HEK293 (cell line): ENCODE measurements around the gene FOXF2.

Experiments used
- EGR2 ChIP-seq: fragments of 450-650 bp; formaldehyde crosslinking; IDR thresholded peaks from 2 replicates; pipeline ENCODE4 v1.5.1; 2016; ENCODE audit warnings: low read depth, missing biosample characterization, missing genetic modification characterization
- GLIS2 ChIP-seq: fragments of 450-650 bp; formaldehyde crosslinking; IDR thresholded peaks from 2 replicates; pipeline ENCODE4 v1.5.1; 2016; ENCODE audit warnings: missing biosample characterization, missing genetic modification characterization
- HOXD13 ChIP-seq: sonication (generic); formaldehyde crosslinking; IDR thresholded peaks from 2 replicates; pipeline ENCODE4 v1.8.0; 2022; ENCODE audit warnings: missing genetic modification reagents, borderline replicate concordance
- KLF1 ChIP-seq: fragments of 450-650 bp; formaldehyde crosslinking; IDR thresholded peaks from 2 replicates; pipeline ENCODE4 v1.5.1; 2016; ENCODE audit warnings: missing biosample characterization, missing genetic modification characterization
- OSR2 ChIP-seq: fragments of 450-650 bp; formaldehyde crosslinking; IDR thresholded peaks from 2 replicates; pipeline ENCODE4 v1.5.1; 2016; ENCODE audit warnings: missing biosample characterization, missing genetic modification characterization
- REPIN1 ChIP-seq: fragments of 450-650 bp; formaldehyde crosslinking; IDR thresholded peaks from 2 replicates; pipeline ENCODE4 v1.5.1; 2017; ENCODE audit warnings: missing biosample characterization, missing genetic modification characterization, low read depth
- ZBTB21 ChIP-seq: fragments of 450-650 bp; formaldehyde crosslinking; IDR thresholded peaks from 2 replicates; pipeline ENCODE4 v1.5.1; 2017; ENCODE audit warnings: missing biosample characterization, missing genetic modification characterization
- ZNF112 ChIP-seq: fragments of 450-650 bp; formaldehyde crosslinking; IDR thresholded peaks from 2 replicates; pipeline ENCODE4 v1.5.0; 2017; ENCODE audit warnings: missing biosample characterization, missing genetic modification characterization
- ZNF175 ChIP-seq: fragments of 450-650 bp; formaldehyde crosslinking; IDR thresholded peaks from 2 replicates; pipeline ENCODE4 v1.5.1; 2016; ENCODE audit warnings: missing biosample characterization, missing genetic modification characterization
- ZNF23 ChIP-seq: fragments of 450-650 bp; formaldehyde crosslinking; IDR thresholded peaks from 2 replicates; pipeline ENCODE4 v1.5.1; 2016; ENCODE audit warnings: missing biosample characterization, missing genetic modification characterization, borderline replicate concordance
- ZNF24 ChIP-seq: fragments of 450-650 bp; formaldehyde crosslinking; IDR thresholded peaks from 2 replicates; pipeline ENCODE4 v1.5.1; 2016; ENCODE audit warnings: missing biosample characterization, missing genetic modification characterization
- ZNF354C ChIP-seq: fragments of 450-650 bp; formaldehyde crosslinking; IDR thresholded peaks from 2 replicates; pipeline ENCODE4 v1.5.1; 2016; ENCODE audit warnings: missing biosample characterization, missing genetic modification characterization, low read depth, borderline replicate concordance
- ZNF48 ChIP-seq: fragments of 450-650 bp; formaldehyde crosslinking; IDR thresholded peaks from 2 replicates; pipeline ENCODE4 v1.5.1; 2016; ENCODE audit warnings: missing biosample characterization, missing genetic modification characterization
- ZNF555 ChIP-seq: fragments of 450-650 bp; formaldehyde crosslinking; conservative IDR thresholded peaks from 2 replicates; pipeline ENCODE4 v1.5.1; 2017; ENCODE audit warnings: missing biosample characterization, mild to moderate bottlenecking, missing genetic modification characterization, inconsistent platforms
- ZNF558 ChIP-seq: fragments of 450-650 bp; formaldehyde crosslinking; IDR thresholded peaks from 2 replicates; pipeline ENCODE4 v1.5.1; 2016; ENCODE audit warnings: missing biosample characterization, missing genetic modification characterization
- ZNF654 ChIP-seq: fragments of 450-650 bp; formaldehyde crosslinking; IDR thresholded peaks from 2 replicates; pipeline ENCODE4 v1.5.1; 2016; ENCODE audit warnings: low read depth, missing biosample characterization, missing genetic modification characterization
- ZNF658 ChIP-seq: fragments of 450-650 bp; formaldehyde crosslinking; IDR thresholded peaks from 2 replicates; pipeline ENCODE4; 2016; ENCODE audit warnings: missing biosample characterization, missing genetic modification characterization
- ZNF660 ChIP-seq: fragments of 450-650 bp; IDR thresholded peaks from 2 replicates; pipeline ENCODE4 v1.5.1; 2018; ENCODE audit warnings: missing biosample characterization, mild to moderate bottlenecking, missing genetic modification characterization
- ZNF76 ChIP-seq: fragments of 450-650 bp; formaldehyde crosslinking; IDR thresholded peaks from 2 replicates; pipeline ENCODE4; 2016; ENCODE audit warnings: low read depth, missing biosample characterization, missing genetic modification characterization, borderline replicate concordance
- ZNF776 ChIP-seq: fragments of 450-650 bp; formaldehyde crosslinking; IDR thresholded peaks from 2 replicates; pipeline ENCODE4 v1.5.0; 2017; ENCODE audit warnings: missing biosample characterization, missing genetic modification characterization, borderline replicate concordance
- ZNF837 ChIP-seq: fragments of 450-650 bp; formaldehyde crosslinking; IDR thresholded peaks from 2 replicates; pipeline ENCODE4 v1.5.1; 2016; ENCODE audit warnings: missing biosample characterization, missing genetic modification characterization
- ZSCAN16 ChIP-seq: fragments of 450-650 bp; formaldehyde crosslinking; IDR thresholded peaks from 2 replicates; pipeline ENCODE4 v1.5.1; 2016; ENCODE audit warnings: missing biosample characterization, missing genetic modification characterization
- TF ChIP-seq, protein P1 (sequence below): fragments of 450-650 bp; formaldehyde crosslinking; IDR thresholded peaks from 2 replicates; pipeline ENCODE4 v1.5.1; 2016; ENCODE audit warnings: missing biosample characterization, missing genetic modification characterization
- TF ChIP-seq, protein P2 (sequence below): fragments of 450-650 bp; formaldehyde crosslinking; IDR thresholded peaks from 2 replicates; pipeline ENCODE4 v1.5.1; 2016; ENCODE audit warnings: missing biosample characterization, missing genetic modification characterization
- TF ChIP-seq, protein P3 (sequence below): fragments of 450-650 bp; formaldehyde crosslinking; IDR thresholded peaks from 2 replicates; pipeline ENCODE4 v1.5.1; 2016; ENCODE audit warnings: missing biosample characterization, missing genetic modification characterization
- TF ChIP-seq, protein P4 (sequence below): fragments of 450-650 bp; formaldehyde crosslinking; IDR thresholded peaks from 2 replicates; pipeline ENCODE4 v1.5.1; 2016; ENCODE audit warnings: missing biosample characterization, missing genetic modification characterization, low read depth
- TF ChIP-seq, protein P5 (sequence below): fragments of 450-650 bp; formaldehyde crosslinking; IDR thresholded peaks from 2 replicates; pipeline ENCODE4 v1.5.1; 2016; ENCODE audit warnings: missing biosample characterization, missing genetic modification characterization
- TF ChIP-seq, protein P6 (sequence below): fragments of 450-650 bp; formaldehyde crosslinking; IDR thresholded peaks from 2 replicates; pipeline ENCODE4 v1.5.1; 2017; ENCODE audit warnings: missing biosample characterization, missing genetic modification characterization
- TF ChIP-seq, protein P7 (sequence below): fragments of 450-650 bp; formaldehyde crosslinking; IDR thresholded peaks from 2 replicates; pipeline ENCODE4 v1.5.1; 2016; ENCODE audit warnings: missing biosample characterization, missing genetic modification characterization

Gene FOXF2

DNA sequence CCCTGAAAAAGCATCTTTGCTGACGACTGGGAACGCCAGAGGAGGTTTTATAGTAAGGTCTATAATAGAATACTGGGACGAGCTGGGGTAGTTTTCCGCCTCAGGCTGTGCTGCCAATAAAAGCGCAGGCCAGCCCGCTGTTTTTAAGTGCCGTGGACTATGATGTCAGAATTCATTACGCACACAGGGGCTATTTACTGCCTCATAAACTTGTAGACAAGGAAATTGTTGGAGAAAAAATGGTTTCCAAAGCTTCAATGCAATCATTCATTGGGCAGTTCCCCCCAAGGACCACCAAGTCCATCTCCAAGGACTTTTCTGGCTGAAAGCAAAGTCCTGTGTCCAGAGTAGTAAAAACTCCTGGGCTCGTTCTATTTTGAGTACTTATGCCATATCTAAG is 20.4 kb upstream of the FOXF2 start (continued):
- TF ChIP-seq, protein P1, sequence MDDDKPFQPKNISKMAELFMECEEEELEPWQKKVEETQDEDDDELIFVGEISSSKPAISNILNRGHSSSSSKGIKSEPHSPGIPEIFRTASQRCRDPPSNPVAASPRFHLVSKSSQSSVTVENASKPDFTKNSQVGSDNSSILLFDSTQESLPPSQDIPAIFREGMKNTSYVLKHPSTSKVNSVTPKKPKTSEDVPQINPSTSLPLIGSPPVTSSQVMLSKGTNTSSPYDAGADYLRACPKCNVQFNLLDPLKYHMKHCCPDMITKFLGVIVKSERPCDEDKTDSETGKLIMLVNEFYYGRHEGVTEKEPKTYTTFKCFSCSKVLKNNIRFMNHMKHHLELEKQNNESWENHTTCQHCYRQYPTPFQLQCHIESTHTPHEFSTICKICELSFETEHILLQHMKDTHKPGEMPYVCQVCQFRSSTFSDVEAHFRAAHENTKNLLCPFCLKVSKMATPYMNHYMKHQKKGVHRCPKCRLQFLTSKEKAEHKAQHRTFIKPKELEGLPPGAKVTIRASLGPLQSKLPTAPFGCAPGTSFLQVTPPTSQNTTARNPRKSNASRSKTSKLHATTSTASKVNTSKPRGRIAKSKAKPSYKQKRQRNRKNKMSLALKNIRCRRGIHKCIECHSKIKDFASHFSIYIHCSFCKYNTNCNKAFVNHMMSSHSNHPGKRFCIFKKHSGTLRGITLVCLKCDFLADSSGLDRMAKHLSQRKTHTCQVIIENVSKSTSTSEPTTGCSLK (tag by site-specific recombination), result no peak
- TF ChIP-seq ZNF654 (tag by site-specific recombination), result no peak
- no peak for TF ChIP-seq ZNF76 (tag by site-specific recombination)
- TF ChIP-seq GLIS2 (tag by site-specific recombination), result no peak
- TF ChIP-seq REPIN1, result no peak
- TF ChIP-seq, protein P2, sequence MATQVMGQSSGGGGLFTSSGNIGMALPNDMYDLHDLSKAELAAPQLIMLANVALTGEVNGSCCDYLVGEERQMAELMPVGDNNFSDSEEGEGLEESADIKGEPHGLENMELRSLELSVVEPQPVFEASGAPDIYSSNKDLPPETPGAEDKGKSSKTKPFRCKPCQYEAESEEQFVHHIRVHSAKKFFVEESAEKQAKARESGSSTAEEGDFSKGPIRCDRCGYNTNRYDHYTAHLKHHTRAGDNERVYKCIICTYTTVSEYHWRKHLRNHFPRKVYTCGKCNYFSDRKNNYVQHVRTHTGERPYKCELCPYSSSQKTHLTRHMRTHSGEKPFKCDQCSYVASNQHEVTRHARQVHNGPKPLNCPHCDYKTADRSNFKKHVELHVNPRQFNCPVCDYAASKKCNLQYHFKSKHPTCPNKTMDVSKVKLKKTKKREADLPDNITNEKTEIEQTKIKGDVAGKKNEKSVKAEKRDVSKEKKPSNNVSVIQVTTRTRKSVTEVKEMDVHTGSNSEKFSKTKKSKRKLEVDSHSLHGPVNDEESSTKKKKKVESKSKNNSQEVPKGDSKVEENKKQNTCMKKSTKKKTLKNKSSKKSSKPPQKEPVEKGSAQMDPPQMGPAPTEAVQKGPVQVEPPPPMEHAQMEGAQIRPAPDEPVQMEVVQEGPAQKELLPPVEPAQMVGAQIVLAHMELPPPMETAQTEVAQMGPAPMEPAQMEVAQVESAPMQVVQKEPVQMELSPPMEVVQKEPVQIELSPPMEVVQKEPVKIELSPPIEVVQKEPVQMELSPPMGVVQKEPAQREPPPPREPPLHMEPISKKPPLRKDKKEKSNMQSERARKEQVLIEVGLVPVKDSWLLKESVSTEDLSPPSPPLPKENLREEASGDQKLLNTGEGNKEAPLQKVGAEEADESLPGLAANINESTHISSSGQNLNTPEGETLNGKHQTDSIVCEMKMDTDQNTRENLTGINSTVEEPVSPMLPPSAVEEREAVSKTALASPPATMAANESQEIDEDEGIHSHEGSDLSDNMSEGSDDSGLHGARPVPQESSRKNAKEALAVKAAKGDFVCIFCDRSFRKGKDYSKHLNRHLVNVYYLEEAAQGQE (tag by site-specific recombination), result no peak
- TF ChIP-seq EGR2 (tag by site-specific recombination), result no peak
- TF ChIP-seq, protein P3, sequence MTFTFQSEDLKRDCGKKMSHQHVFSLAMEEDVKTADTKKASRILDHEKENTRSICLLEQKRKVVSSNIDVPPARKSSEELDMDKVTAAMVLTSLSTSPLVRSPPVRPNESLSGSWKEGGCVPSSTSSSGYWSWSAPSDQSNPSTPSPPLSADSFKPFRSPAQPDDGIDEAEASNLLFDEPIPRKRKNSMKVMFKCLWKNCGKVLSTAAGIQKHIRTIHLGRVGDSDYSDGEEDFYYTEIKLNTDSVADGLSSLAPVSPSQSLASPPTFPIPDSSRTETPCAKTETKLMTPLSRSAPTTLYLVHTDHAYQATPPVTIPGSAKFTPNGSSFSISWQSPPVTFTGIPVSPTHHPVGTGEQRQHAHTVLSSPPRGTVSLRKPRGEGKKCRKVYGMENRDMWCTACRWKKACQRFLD (tag by site-specific recombination), result no peak
- TF ChIP-seq ZSCAN16 (tag by site-specific recombination), result no peak
- TF ChIP-seq ZNF23, result no peak
- no peak for TF ChIP-seq ZNF24
- TF ChIP-seq ZBTB21 (tag by site-specific recombination), result peak; percentile 93
- TF ChIP-seq, protein P4, sequence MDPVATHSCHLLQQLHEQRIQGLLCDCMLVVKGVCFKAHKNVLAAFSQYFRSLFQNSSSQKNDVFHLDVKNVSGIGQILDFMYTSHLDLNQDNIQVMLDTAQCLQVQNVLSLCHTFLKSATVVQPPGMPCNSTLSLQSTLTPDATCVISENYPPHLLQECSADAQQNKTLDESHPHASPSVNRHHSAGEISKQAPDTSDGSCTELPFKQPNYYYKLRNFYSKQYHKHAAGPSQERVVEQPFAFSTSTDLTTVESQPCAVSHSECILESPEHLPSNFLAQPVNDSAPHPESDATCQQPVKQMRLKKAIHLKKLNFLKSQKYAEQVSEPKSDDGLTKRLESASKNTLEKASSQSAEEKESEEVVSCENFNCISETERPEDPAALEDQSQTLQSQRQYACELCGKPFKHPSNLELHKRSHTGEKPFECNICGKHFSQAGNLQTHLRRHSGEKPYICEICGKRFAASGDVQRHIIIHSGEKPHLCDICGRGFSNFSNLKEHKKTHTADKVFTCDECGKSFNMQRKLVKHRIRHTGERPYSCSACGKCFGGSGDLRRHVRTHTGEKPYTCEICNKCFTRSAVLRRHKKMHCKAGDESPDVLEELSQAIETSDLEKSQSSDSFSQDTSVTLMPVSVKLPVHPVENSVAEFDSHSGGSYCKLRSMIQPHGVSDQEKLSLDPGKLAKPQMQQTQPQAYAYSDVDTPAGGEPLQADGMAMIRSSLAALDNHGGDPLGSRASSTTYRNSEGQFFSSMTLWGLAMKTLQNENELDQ (tag by site-specific recombination), result no peak
- peak; percentile 52; the same call in 1 of the 2 replicates for TF ChIP-seq OSR2 (tag by site-specific recombination)
- no peak for TF ChIP-seq HOXD13
- no peak for TF ChIP-seq ZNF354C
- TF ChIP-seq KLF1 (tag by site-specific recombination), result no peak
- TF ChIP-seq ZNF555, result no peak
- no peak for TF ChIP-seq ZNF112 (tag by site-specific recombination)
- TF ChIP-seq, protein P5, sequence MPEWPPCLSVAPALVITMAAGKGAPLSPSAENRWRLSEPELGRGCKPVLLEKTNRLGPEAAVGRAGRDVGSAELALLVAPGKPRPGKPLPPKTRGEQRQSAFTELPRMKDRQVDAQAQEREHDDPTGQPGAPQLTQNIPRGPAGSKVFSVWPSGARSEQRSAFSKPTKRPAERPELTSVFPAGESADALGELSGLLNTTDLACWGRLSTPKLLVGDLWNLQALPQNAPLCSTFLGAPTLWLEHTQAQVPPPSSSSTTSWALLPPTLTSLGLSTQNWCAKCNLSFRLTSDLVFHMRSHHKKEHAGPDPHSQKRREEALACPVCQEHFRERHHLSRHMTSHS, result no peak
- TF ChIP-seq ZNF175 (tag by site-specific recombination), result no peak
- no peak for TF ChIP-seq ZNF558
- TF ChIP-seq ZNF660 (tag by site-specific recombination), result peak; percentile 79; the same call in 1 of the 2 replicates
- TF ChIP-seq, protein P6, sequence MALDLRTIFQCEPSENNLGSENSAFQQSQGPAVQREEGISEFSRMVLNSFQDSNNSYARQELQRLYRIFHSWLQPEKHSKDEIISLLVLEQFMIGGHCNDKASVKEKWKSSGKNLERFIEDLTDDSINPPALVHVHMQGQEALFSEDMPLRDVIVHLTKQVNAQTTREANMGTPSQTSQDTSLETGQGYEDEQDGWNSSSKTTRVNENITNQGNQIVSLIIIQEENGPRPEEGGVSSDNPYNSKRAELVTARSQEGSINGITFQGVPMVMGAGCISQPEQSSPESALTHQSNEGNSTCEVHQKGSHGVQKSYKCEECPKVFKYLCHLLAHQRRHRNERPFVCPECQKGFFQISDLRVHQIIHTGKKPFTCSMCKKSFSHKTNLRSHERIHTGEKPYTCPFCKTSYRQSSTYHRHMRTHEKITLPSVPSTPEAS (tag by site-specific recombination), result no peak
- TF ChIP-seq ZNF837 (tag by site-specific recombination), result no peak
- TF ChIP-seq, protein P7, sequence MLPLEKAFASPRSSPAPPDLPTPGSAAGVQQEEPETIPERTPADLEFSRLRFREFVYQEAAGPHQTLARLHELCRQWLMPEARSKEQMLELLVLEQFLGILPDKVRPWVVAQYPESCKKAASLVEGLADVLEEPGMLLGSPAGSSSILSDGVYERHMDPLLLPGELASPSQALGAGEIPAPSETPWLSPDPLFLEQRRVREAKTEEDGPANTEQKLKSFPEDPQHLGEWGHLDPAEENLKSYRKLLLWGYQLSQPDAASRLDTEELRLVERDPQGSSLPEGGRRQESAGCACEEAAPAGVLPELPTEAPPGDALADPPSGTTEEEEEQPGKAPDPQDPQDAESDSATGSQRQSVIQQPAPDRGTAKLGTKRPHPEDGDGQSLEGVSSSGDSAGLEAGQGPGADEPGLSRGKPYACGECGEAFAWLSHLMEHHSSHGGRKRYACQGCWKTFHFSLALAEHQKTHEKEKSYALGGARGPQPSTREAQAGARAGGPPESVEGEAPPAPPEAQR (tag by site-specific recombination), result no peak
- no peak for TF ChIP-seq ZNF658
- TF ChIP-seq ZNF776, result no peak
- TF ChIP-seq ZNF48 (tag by site-specific recombination), result no peak
